HPDE6-E6E7 (cell line): ENCODE data around the gene RABGAP1L.

Experiments used
- DNase-seq: peaks from one replicate; pipeline ENCODE4 v3.0.0; 2011; ENCODE audit warnings: missing footprints; ENCODE audit errors: extremely low spot score

Gene RABGAP1L

DNA sequence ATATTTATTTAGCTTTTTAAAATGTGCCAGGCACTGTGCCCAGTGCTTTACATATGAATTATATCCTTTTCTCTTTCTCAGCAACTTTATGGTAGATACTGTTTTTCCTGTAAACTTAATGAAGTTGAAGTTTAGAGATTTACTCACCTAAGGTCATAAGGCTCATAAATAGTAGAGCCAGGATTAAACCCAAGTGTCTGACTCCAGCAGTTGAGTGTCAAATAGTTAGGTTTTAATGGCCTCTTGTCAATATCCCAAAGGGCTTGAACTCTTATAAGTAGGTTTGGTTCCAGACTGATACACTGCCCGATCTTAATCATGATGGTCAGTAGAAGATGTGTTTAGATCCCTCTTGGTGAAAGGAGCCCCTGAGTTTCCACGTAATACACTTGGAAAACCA is 37.8 kb downstream of the RABGAP1L start:
- no peak for DNase-seq

DNA sequence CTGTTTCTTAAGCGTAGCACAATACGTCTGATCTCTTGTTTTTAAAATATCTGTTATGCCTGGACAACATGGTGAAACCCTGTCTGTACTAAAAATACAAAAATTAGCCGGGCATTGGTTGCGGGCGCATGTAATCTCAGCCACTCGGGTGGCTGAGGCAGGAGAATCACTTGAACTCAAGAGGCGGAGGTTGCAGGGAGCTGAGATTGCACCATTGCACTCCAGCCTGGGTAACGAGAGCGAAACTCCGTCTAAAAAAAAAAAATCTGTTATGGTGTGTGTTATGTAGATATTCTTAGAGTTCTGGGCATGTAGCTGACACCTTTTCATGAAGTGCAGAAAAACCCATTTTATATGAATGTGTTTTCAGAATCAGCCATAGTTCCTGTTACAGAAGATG is 38.2 kb downstream of the RABGAP1L start:
- no peak for DNase-seq

DNA sequence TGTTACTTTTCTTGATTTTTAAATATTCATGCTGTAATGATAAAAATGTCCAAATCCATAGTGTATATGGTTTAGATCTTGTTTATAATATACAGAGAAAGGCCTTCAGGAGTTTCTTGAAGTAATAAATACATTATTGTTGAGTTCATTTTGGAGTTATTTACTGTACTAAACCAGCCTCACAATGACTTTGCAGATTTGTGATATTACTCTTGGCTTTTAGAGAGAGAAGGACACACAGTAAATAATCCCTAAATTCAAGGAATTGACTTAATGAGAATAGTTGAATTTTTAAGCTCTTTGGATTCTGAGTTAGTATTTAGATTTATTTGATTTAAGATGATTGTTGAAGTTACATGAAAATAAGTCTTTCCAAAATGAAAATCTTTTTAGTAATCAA is 38.9 kb downstream of the RABGAP1L start:
- no peak for DNase-seq

DNA sequence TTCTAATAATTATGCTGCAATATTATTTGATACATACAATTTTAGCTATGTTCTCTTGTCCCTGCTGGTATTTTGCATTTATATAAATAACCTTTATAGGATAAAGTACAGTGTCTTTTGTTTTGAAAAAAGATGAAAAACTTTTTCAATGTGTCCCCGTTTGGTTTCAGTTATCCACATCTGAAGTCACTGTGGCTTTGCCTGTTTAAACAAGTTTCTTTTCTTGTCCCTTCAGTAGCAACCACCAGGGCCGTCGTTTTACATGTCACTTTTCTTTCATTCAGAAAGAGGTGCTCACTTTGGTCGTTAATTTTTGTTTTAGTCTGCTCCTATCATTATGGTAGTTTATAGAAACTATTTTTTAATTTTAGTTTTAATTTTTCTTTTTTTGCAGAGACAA is 41.4 kb downstream of the RABGAP1L start:
- DNase-seq: no peak

DNA sequence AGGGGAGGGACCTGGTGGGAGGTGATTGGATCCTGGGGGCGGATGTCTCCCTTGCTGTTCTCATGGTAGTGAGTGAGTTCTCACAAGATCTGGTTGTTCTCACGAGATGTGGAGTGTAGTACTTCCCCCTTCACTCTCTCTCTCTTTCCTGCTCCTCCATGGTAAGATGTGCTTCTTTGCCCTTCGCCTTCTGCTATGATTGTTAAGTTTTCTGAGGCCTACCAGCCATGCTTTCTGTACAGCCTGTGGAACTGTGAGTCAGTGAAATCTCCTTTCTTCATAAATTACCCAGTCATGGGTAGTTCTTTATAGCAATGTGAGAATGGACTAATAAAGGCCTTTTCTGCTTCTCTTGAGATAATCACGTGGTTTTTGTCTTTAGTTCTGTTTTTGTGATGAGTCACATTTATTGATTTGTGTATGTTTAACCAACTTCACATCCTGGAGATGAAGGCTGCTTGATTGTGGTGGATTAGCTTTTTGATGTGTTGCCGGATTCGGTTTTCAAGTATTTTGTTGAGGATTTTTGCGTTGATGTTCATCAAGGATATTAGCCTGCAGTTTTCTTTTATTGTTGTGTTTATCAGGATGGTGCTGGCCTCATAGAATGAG is 45.5 kb downstream of the RABGAP1L start:
- DNase-seq: no peak

DNA sequence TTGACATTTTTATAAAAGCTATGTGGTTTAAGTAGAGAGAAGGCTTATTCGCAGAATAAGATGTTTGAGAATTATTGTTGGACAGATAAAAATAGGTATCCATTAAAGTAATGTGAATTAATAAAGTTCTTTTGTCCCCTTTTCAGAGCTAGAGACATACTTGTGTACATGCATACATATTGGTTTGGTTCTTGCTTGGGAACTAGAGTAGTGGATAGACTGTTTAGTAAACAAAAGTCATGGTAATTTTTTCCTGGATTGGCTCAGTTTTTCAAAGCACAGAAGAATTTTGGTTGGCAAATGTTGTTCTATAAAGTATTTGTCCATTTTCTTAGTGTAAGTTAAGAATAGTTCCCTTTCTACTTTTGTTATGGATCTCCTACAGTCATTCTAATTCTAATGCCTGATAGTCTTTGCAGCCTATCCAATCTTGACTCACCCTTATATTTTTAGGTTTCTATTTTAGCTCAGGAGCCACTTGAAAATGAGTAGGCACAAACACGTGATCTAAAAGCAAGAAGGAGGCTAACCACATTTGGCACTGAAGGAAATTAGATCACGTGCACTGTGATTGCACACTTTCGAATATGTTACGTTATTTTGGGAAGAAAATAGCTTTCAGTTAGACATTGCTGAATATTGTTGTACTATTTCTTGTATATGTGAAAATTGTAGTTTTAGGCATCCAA is 47.0 kb downstream of the RABGAP1L start:
- no peak for DNase-seq

DNA sequence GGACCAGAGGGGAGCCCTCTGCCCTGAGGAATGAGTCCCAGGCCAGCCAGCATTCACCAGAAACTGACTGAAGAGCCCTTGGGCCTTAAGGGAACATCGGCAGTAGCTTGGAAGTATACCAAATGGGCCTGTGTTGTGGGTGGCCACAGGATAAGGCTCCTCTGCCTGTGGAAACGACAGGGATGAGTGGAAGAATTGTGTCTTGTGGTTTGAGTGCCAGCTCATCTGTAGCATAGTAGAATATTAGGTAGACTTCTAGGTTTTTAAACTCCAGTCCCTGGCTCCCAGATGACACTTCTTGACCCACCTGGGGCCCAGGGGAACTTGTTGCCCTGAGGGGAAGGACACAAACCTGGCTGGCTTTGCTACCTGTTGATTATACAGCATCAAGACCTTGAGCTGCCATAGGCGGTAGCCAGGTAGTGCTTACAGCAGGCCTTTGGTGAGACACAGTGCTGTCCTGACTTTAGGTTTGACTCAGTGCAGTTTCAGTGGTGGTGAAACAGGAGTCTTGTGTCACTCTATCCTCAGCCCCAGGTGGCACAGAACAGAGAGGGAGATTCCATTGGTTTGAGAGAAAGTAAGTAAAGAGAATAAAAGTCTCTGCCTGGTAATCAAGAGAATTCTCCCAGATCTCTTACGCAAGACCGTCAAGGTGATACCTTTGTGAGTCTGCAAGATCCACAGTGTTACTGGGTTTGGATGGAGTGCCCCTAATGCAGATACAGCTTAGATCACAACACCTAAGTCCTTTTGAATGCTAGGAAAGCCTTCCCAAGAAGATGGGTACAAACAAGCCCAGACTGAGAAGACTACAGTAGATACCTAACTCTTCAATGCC is 50.2 kb downstream of the RABGAP1L start:
- DNase-seq: no peak

DNA sequence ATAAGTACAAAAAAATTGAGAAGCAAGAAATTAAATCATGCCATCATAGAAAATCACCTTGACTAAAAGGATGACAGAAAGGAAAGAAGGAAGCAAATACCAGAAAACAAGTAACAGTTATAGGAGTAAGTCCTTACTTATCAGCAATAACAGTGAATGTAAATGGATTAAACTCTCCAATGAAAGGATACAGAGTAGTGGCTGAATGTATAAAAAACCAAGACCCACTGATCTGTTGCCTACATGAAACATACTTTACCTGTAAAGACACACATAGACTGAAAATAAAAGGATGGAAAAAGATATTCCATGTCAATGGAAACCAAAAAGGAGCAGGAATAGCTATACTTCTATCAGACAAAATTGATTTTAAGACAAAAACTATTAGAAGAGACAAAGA is 52.2 kb downstream of the RABGAP1L start:
- DNase-seq: no peak

DNA sequence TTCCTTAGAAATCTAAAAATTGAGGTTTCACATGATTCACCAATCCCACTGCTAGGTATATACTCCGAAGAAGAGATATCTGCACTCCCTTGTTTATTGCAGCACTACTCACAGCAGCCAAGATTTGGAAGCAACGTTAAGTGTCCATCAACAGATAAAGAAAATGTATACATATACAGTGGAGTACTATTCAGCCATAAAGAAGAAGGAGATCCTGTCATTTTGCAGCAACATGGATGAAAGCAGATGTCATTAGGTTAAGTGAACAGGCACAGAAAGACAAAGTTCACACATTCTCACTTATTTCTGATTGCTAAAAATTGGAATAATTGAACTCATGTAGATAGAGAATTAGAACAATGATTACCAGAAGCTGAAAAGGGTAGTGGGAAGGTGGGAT is 56.4 kb downstream of the RABGAP1L start:
- no peak for DNase-seq

DNA sequence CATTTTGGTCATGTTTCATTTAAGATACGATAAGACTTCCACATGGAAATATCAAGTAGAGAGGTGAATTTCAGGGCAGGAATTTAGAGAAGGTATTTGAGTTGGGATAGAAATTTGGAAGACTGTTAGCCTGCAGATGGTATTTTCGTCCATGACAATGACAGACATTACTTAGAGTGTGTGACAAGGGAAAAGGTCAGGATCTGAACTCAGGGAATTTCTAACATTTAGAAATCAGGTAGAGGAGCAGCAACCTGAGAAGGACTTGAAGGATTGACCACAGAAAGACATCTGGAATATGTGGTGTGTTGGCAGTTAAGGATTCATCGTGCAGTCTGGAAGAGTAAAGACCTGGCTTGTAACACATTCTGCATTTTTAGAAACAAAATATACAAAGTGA is 57.9 kb downstream of the RABGAP1L start:
- DNase-seq: no peak

DNA sequence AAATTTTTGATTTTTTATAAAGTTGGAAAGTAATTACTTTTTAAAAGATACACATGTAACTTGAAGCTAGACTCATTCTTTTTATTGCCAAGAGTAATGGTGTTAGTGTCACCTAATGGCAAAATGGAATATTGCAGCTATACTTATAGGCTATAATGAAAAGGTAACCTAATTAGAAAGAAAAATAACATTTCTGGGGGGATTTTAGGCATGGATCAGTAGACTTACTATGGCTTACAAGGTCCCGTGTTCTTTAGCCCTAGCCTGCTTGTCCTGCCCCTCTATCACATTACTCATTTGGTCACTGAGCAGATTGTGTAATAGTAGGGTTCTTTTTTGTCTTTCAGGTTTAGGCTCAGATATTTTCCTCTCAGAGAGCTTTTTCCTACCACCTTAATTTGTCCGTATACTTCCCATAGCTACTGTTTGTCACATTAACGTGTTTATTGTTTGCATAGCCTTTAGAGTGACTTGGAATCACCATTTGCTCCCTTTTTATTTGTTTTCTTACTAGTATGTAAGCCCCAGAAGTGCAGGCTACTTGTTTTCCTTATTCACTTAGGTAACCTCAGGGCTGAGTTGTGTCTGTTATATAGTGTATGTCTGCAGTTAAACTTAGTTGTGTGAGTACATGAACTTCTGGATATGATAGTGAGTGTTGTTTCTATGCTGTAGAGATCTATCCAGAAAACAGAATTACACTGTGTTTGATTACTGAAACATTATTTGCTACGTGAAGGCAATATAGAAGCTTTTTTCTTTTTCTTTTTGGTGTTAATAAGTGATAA is 58.7 kb downstream of the RABGAP1L start:
- DNase-seq: no peak

DNA sequence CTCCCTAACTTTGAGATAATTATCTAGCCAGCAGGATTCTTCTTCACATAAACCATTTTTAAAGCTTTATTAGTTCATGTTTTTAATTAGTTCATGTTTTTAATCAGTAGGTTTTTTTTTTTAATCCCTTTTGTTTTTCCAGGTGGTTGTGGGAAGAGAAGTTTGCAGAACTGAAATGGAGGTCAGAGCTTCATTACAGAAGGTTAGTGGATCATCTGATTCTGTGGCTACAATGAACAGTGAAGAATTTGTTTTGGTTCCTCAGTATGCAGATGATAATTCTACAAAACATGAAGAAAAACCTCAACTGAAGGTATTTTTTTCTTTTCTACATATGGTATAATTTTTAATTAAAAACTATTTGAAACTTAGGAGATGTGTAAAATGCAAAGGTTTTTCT is 59.7 kb downstream of the RABGAP1L start:
- DNase-seq: no peak

DNA sequence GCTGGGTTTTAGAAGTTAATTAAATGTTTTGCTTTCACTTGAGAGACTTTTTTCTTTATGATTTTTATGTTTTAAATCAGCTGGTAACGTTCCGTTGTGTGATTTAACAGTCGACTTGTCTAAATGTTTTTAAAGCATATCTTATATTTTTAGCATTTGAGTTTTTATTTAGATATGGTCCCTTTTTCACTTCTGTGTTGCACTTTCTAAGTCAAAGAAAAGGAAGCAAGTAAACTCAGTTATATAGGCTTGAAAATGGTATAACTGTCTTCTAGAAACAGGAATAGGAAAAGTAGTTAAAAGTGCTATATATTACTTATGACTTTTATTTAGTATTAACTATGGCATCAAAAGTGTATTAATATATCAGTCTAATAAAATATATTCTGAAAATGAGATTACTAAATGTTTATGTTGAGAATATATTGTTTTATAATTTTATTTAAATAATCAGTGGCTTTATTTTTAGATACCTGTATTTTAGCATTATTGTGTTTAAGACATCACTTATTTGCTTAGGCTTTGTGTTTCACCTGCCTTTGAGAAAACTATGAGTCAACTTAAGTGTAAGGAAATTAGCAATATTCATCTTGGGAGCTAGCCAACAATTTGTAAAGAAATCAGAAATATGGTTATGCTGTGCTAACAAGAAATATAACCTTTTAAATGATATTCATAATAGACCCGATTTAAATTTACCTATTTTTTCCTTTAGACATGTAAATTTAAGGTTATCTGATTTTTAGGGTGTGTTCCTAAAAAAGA is 60.5 kb downstream of the RABGAP1L start:
- DNase-seq: no peak

DNA sequence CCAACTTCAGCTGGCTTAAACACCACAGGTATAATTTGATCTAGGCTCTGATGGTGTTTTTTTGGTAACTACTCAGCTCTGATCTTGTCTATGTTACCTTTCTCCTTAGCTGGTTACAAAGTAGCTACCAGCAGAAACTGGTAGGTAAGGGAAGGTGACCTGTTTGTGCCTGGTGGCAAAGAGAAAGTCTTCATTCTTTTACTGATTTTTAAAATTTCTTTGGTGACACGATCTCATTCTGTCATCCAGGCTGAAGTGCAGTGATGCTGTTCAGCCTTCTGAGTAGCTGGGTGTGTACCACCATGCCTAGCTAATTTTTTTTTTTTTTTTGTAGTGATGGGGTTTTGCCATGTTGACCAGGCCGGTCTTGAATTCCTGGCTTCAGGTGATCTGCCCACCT is 62.4 kb downstream of the RABGAP1L start:
- no peak for DNase-seq

DNA sequence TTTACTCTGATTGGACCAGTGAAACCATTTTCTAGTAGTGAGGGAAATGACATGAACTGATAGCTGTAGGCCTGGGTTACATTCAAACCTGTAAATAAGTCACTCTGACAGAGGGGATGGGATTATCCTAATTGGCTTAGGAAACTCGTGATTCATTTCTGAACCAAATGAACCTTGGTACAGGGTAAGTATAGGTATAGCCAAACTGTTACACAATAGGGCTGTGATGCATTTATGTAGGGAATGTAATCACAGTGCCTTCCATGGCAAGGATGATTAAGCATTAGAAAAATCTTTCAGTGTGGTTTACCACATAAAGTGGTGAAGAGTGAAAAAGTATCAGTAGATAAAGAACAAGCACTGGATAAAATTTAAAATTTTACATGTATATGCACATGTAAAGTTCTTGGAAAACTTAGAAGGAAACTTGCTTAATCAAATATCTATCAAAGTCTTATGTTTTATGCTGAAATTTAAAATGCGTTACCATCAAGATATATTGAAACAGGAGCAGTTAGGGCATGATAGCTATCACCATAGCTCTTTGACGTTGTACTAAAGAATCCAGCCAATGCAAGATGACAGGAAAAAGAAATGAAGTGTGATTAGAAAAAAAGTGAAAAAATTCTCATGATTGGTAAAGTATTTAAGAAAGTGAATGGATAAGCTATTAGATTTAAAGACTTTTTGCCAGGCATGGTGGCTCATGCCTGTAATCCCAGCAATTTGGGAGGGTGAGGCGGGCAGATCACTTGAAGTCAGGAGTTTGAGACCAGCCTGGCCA is 63.0 kb downstream of the RABGAP1L start:
- DNase-seq: peak; percentile 66

DNA sequence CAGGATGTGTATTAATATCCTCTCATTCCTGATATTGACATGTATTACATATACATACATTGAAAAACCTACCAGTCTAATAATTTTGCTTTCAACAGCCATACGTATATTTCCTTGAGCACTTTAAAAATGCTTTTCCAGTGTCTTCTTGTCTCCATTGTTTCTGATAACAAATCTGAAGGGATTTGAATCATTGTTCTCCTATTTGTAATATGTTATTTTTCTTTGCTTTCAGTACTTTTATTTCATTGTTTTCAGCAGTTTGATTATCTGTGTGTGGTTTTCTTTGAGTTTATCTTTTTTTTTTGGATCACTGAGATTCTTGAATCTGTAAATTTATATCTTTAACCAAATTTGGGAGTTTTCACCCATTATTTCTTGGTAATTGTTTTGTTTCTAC is 65.3 kb downstream of the RABGAP1L start:
- DNase-seq: no peak

DNA sequence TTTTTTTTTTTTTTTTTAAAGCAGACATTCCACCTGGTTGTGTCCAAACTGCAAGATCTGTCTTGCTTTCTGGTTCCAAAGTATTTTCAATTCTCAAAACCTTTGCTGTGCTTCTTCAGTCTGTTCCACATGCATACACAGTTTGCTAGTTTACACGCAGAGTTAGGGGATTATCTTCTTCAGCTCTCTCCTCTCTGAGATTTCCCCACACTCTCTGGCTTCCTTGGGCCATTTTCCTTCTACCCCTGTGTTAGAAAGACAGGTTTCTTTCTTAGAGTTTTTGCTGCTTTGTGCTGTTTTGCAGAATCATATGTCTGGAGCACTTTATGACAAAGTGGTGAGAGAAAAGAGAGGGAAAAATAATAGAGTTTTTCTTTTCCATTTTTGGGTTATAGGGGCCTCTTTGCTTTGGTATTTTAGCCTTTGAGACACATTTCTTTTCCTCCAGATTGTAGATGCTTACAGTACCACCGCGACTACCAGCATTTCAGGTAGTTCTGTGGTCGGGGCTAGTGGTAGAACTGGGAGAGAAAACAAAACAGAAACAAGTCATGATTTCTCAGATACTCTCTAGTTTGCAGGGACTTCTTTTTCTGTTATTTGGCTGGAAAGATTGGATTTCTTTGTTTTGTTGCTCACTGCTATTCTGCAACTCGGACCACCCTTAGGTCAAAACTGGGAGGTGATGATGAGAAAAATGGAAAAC is 66.3 kb downstream of the RABGAP1L start:
- no peak for DNase-seq

DNA sequence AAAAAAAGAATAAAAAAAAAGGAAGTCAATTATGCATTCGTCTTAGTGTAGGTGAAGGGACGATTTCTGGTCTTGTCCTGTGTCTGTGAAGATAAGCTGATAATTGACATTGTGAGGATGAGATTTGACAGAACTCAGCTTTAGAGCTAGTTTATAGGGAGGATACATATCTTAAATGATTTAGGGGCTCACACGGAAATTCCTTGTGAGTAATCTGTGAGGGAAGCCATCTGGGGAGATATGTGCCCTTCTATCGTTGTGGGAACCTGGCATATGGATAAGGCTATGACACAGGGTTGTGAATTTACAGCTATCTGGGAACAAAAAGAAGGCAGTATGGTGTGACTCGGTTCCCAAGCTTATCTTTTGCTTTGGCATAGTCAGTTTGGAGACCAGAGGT is 71.1 kb downstream of the RABGAP1L start:
- no peak for DNase-seq

DNA sequence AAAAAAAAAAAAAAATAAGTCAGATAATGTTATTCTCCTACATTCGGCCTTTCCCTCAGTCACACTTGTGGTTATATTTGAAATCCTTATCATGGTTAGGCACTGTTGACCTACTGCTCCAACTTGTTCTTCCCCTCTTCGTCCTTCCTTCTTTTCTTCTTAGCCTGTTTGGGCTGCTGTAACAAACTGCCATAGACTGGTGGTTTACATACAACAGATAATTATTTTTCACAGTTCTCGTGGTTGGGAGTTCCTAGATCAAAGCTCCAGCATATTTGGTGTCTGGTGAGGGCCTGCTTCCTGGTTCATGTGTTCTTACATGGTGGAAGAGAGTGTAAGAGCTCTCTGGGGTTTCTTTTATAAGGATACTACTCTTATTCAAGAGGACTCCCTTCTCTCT is 73.4 kb downstream of the RABGAP1L start:
- no peak for DNase-seq
